GM19240 (cell line): Measurements from ENCODE around the gene FCN3.
"Not testable (repeated sequence)": the region's sequence is repeated elsewhere in the genome, so short reads cannot be mapped to it uniquely, and the experiment has no call there.

ENCODE experiments used
- DNase-seq: peaks from one replicate; pipeline ENCODE4 v3.0.0; 2011; ENCODE audit warnings: low spot score; ENCODE audit not compliant: insufficient read length

FCN3 gene

DNA sequence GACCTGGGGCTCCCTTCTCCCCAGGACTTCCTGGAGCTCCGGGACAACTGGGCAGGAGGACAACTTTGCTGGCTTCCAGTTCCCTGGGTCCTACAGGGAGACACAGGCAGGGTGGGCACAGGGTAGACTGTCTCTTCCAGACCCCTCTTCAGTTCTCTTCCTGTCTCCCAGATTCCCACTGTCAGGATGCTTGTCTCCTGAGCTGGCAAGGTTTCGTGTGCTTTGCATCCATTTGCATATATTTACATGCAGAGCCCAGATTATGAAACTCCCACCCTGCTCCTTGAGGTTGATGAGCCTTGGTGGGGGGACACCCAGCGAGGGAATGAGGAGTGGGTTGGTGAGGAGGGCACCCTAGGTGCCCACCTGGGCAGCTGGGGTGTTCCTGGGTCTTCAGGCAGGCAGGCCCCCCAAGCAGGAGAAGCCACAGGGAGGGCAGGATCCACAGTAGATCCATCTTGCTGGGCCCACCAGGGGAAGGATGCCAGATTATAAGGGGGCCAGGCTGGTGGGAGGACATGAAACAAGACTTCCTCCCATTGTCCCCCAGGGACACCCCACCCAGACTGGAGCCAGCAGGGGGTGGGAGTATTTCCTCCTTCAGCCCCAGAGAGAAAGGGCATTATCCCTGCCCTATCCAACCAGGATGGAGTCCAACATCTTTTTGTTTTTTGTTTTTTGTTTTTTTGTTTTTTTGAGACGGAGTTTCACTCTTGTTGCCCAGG lies at the start of gene FCN3:
TSS of gene FCN3 (minus strand) at position 463 of the 725 bp plus-strand sequence. CDS start at position 457, 6 bp downstream.
- no peak for DNase-seq

DNA sequence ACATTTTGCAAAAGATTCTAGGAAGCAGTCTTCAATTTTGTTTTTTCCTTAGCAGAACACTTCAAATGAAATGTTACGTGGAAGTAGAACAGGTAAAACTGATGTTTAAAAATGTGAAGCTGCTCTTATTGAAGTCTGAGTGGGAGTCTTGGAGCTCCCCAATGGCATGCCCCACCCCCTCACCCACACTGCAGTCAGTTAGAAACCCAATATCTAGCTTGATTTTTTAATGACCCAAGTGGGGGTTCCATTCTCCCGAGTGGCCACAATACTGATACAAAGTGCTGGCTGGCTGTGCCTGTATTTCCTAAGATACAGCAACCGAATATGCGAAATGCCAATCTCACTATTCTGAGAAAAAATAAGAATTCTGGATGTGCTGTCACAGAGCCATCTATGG lies 49.1 kb upstream of the FCN3 start:
- no peak for DNase-seq

GRCh38 chr1:27418326-27419185 lies 43.9 kb upstream of the FCN3 start:
- DNase-seq, result peak; percentile 53

- DNase-seq, result no peak
These were observed 43.1 kb upstream of the FCN3 start for GRCh38 chr1:27417713-27418112.

GRCh38 chr1:27416387-27417111 lies 41.9 kb upstream of the FCN3 start:
- no peak for DNase-seq

- DNase-seq, result no peak
These were observed 39.5 kb upstream of the FCN3 start for GRCh38 chr1:27414091-27414490.

DNA sequence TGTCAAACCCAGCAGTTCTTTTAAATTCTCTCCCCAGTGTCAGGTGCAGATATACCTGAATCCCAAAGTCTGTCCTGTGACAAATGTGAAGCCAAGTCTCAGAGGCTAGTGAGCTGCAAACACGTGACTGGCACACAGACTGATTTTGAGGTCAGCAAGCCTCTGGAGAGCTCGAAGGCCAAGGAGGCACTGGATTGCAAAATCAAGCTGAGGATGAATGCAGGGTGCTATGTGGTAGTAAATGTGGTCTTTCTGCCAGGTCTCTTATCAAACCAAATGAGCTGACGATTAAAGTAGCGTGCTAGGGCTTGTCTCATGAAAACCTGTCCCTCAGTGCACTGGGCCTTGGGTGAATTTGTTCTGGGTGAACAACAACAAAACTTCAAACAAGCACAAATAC lies 38.4 kb upstream of the FCN3 start:
- no peak for DNase-seq

DNA sequence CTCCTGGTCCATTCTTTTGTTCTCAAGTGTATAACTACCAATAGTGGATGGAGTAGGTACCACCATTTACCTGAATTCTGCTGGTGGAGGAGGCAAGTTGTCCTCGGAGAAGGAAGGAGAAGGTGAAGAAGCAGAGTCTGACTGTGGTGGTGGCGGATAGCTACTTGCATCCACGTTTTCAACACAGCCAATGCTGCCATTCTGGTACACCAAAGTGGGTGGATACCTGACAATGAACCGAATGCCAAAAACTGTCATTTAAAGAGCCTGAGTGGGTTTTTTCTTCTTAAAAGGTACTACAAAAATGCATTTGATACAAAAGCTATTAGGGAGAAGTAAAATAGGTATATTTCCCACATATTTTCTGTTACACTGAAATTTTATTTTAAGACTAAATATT lies 37.9 kb upstream of the FCN3 start:
- DNase-seq, result no peak

- DNase-seq, result no peak
These were observed 36.1 kb upstream of the FCN3 start for GRCh38 chr1:27410709-27411108.

GRCh38 chr1:27409669-27410068 lies 35.0 kb upstream of the FCN3 start:
- no peak for DNase-seq

DNA sequence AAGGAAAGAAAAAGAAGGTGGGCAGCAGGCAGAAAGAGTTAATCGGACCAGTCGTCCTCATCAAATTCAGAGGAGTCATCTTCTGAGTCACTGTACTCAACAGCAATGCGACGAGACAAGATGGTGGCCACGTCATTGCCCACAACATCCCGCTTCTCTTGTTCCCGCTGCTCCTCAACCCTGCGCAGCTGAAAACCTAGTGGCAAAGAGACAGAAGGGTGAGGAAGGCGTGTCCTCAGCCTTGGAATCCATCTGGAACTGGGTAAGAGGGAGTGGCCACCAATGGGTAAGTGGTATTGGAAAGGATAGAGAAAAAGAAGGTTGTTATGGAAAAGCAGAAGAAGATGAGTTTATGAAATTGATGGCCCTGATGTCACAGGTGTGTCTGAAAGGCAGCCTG lies 33.5 kb upstream of the FCN3 start:
- DNase-seq, result no peak

DNA sequence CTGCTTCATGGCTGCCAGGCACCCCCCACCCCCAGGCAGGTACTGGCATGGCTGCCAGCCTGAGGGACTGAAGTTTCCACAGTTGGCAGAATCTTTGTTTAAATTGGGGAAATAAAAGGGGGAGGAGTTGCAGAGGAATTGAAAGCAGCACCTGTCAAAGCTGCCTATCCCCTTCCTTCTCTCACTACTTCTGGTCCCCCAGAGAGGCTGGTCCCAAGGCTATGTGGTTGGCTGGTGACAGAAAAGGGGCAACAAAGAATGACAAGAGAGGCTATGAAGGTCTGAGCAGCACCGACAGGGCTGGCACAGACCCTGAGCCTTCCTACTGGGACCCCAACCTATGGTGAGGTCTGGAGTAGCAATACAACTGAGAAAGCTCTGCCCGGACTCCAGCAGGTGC lies 32.2 kb upstream of the FCN3 start:
- not testable (repeated sequence) for DNase-seq

GRCh38 chr1:27406362-27406680 lies 31.7 kb upstream of the FCN3 start:
- DNase-seq, result no peak

DNA sequence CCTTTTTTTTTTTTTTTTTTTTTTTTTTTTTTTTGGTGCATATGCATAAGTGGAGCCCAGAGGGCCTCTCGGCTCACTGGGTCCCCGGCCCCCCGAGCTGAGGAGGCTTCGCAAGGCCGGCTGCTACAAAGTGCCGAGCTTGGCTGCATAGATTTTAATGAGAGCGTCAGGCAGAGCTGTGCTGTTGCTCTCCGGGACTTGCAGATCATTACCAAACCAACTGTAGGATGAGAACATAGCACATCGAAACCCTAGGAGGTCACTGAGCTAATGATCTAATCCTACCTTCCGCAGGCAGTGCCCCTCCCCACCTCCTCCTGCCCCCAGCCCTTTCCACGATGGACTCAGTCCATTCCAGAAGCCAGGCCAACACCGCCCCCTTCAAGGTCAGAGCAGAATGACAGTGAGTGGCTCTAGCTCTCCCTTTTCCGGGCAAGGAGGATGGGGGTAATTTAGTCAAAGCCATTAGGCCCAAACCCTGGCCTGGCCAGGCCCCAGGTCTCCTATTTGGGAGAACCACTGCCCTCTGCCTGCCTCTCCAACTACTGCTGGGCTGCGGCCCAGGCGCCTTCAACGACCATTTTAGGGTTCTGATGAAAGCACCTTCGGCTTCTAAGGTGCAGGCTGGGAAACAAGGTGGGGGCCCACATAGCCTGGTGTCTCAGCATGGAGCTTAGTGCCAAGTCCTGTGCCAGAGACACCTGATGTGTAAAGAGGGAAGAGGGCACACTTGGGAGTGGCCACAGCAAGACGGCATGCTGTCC lies 31.2 kb upstream of the FCN3 start:
- DNase-seq, result not testable (repeated sequence)

- no peak for DNase-seq
These were observed 30.4 kb upstream of the FCN3 start for GRCh38 chr1:27405074-27405473.

DNA sequence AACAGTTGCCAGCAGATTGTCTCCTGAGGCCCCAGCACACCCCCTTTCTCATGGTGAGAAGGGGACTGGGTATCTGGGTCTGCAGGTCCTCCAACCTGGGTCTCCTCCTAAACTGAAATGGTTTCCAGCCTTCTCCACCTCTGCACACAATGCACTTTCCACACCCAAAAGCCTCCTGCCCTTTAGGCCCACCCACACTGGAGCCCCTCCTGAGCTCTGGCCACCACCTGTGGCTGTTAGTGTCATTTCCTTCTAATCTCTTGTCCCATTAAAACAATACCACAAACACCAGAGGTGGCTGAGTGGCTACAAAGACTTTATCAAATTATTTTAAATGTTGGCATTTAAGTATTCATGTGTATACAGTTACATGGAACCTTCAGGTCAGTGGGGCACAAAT lies 29.3 kb upstream of the FCN3 start:
- DNase-seq, result no peak

- no peak for DNase-seq
These were observed 28.6 kb upstream of the FCN3 start for GRCh38 chr1:27403065-27403726.

DNA sequence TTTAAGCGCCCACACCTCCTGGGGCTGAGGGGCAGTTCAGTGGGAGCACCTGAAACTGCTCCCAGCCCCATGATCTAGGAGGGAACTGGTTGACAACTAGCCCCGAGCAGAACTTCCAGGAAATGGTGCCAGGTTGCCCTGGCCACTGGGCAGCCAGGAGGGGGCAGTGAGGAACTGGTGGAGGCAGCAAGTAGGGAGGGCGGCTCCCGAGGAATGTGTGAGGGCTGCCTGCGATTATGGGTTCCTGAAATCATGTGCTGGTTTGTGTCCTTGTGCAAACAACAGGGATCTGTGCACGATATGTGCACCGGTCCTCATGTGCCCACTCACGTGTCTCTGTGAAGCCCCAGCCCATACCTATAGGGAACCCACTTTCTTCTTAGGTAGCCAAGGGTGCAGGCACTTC lies 27.7 kb upstream of the FCN3 start:
- no peak for DNase-seq

DNA sequence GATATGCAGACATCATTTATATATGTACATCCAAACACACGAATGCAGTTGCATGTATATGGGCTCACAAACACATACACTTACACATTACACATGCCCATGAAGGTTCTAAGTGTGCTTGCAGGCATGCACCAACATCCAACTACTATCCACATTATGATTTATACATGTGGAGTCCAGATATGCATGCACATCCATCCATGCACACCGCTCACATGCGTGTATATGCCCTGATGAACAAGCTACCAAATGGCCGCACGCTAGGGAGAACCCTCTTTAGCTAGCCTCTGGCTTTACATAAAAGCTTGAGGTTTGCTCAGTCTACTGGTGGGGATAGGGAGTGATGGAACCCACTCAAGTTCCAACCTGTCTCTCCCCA lies 26.3 kb upstream of the FCN3 start:
- no peak for DNase-seq

DNA sequence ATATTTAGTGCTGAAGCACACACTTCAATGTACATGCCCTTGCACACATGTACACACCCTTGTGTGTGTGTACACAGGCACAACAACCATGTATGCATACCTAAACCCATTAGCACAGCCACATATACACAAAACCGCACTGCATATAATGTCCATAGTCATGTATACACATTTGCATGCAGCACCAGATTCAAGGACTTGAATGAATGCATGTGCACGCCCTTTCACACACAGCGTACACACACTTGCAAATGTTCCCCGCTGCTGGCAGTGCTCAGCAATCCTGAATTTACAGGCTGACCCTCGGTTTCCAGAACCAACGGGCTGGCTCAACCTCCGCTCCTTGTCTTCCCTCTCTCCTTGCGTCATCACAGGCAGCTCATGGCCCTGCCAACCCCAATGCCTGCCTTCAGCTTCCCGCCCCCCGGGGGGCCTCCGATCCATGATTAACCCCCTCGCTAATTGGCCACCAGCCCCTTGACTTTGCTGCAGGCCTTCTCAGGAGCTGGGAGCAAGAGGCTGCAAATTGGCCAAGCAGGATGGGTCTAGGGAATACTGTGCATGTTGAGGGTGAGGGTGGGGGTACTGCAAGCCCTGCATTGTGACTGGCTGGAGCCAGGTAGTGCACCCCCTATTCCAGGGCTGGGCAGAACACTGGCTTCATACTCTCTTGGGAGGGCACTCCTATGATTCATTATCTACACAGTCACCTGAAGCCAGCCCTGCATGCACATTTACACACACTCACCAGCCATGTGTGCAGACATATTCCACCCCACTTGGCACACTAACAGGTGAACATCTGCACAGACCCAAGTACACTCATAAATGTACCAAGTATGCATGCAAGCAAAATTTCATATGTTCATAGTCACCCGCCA lies 25.7 kb upstream of the FCN3 start:
- no peak for DNase-seq
